Measurements from ENCODE around the gene ARHGEF10L.

GRCh38 chr1:17535300-17535936 lies 4.1 kb upstream of the ARHGEF10L start:
- TF ChIP-seq CTCF (conservative IDR thresholded peaks at IDR 0.05; ENCODE audit: low read depth, low read length) (no peak), EZH2 (IDR thresholded peaks at IDR 0.05; ENCODE audit: low read length, unreplicated experiment) (no peak), EZH2phosphoT487 (IDR thresholded peaks at IDR 0.05; ENCODE audit: borderline replicate concordance, low read length) (no peak)

All from PC-3 (cell line).